Right atrium auricular region (tissue), 2 donors: Measurements from ENCODE around the gene IGSF9. TPM values are rescaled to one million over a fixed set of nuclear protein-coding genes. Genes with fewer than 3 reads are reported as not detected.

Experiments used
- DNase-seq: peaks from one replicate; pipeline ENCODE4 v3.0.0-alpha.2; 2019; ENCODE audit warnings: low spot score
- H3K27ac ChIP-seq, 2 donors: fragments of 200-600 bp; sonication (generic); 1 replicate in 1 of 2; 2 replicates in 1 of 2; pipeline ENCODE4 v1.5.1; 2016 to 2019
- H3K27me3 ChIP-seq, 2 donors: fragments of 200-600 bp; sonication (generic); one replicate each; pipeline versions ENCODE4 v1.5.1 to v1.6.0; 2017 to 2019
- H3K36me3 ChIP-seq: fragments of 200-600 bp; sonication (generic); one replicate; pipeline ENCODE4 v1.5.1; 2016
- H3K4me1 ChIP-seq, 2 donors: fragments of 200-600 bp; sonication (generic); one replicate each; pipeline versions ENCODE4 v1.5.1 to v1.6.0; 2017 to 2019
- H3K4me3 ChIP-seq, 2 donors: fragments of 200-600 bp; sonication (generic); 1 replicate in 1 of 2; 2 replicates in 1 of 2; pipeline ENCODE4 v1.5.1; 2017 to 2019; ENCODE audit warnings: mild to moderate bottlenecking in 1 of 2, moderate library complexity in 1 of 2
- H3K9me3 ChIP-seq, 2 donors: fragments of 200-600 bp; sonication (generic); one replicate each; pipeline ENCODE4 v1.5.1; 2019
- total RNA-seq, 2 donors: library from RNA; depleted of rRNA; stranded (reverse); fragments of >200 nt; gene quantifications; one replicate each; pipeline ENCODE4 v1.1.0, GENCODE V29; 2016
- TF ChIP-seq, protein P1 (sequence below), 2 donors: fragments of 200-600 bp; sonication (generic); IDR thresholded peaks; one replicate each; pipeline ENCODE4 v1.5.1; 2019; ENCODE audit warnings: antibody characterized with exemption in 2 of 2

Gene IGSF9
- total RNA-seq, 2 donors from 2014 or later: 2.0 to 5.4 TPM

DNA sequence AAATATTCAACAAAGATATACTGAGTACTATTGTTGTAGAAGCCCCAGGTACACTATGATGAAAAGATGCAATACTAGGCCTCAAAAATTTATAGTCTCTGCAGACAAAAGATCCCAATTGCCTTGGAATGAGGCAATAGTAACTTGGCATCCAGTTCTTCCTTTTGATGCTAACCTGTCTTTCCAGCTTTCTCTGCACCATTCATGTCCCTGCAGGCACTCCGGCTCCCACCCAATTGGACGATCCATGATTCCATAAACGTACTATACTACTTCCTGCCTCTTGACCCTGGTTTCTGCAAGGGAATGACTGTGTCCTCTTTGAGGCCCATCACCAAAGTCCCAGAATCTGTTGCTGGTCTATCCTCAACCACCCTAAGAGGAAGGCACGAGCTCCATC is 12.1 kb downstream of the IGSF9 start:
- H3K27me3 ChIP-seq: no peaks in the 10 kb centered on the region
- H3K36me3 ChIP-seq: no peaks in the 10 kb centered on the region
- H3K4me3 ChIP-seq: no peak overlapping the region
- H3K9me3 ChIP-seq: no peaks in the 10 kb centered on the region
- DNase-seq: no peak
- TF ChIP-seq, protein P1, sequence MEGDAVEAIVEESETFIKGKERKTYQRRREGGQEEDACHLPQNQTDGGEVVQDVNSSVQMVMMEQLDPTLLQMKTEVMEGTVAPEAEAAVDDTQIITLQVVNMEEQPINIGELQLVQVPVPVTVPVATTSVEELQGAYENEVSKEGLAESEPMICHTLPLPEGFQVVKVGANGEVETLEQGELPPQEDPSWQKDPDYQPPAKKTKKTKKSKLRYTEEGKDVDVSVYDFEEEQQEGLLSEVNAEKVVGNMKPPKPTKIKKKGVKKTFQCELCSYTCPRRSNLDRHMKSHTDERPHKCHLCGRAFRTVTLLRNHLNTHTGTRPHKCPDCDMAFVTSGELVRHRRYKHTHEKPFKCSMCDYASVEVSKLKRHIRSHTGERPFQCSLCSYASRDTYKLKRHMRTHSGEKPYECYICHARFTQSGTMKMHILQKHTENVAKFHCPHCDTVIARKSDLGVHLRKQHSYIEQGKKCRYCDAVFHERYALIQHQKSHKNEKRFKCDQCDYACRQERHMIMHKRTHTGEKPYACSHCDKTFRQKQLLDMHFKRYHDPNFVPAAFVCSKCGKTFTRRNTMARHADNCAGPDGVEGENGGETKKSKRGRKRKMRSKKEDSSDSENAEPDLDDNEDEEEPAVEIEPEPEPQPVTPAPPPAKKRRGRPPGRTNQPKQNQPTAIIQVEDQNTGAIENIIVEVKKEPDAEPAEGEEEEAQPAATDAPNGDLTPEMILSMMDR (IDR thresholded peaks at IDR 0.05): no peak
- H3K4me1 ChIP-seq: peaks cover 0 to 25% of the 10 kb centered on the region in 2 donors
- no peak overlapping the region for H3K27ac ChIP-seq

DNA sequence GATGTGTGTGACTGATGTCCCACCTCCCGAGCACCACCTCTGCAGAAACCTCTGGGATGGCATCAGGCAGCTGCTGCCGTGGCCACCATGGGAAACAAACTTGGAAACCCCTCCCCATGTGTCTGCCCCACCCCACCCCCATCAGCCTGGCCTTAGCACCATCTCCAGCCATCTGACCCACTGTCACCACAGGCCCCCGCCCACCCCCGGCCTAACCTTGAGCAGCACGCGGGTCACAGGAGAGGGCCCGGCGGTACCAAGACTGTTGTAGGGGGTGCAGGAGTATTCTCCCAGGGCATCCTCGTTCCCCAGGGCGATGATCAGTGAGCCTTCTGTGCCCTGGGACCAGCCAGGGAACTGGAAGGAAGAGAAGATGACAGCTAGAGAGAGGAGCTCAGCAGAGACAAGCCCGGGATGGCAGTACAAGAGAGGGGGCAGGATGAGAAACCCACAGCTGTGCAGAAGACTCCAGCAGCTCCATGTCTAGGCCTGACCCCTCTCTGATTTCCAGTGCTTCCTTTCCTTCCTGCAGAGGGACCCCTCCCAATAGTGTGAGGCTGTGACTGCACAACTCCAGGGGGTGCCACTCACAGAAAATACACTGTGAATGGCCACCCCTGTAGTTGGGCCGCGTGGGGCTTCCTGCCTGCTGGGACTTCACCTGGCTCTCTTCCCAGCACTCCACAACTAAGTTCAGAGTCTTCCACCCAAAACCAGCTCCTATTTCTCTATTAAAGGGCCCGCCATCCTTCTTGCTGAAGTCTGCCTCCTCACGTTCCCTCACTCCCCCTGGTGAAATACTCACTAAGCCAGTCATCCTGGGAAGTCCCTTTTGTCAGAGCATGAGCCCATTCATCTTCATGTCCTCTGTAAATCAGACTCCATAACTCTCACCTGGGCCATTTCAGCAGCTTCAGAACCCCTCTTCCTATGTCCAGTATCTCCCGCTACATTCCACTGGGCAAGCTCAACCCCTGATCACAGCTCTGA is 12.8 kb downstream of the IGSF9 start:
- no peaks in the 10 kb centered on the region for H3K36me3 ChIP-seq
- no peaks in the 10 kb centered on the region for H3K27me3 ChIP-seq
- TF ChIP-seq, protein P1 (IDR thresholded peaks at IDR 0.05): no peak
- H3K9me3 ChIP-seq: no peaks in the 10 kb centered on the region
- H3K4me1 ChIP-seq: peaks cover 0 to 18% of the 10 kb centered on the region in 2 donors
- H3K4me3 ChIP-seq: no peak overlapping the region
- no peak for DNase-seq
- H3K27ac ChIP-seq: no peak overlapping the region

DNA sequence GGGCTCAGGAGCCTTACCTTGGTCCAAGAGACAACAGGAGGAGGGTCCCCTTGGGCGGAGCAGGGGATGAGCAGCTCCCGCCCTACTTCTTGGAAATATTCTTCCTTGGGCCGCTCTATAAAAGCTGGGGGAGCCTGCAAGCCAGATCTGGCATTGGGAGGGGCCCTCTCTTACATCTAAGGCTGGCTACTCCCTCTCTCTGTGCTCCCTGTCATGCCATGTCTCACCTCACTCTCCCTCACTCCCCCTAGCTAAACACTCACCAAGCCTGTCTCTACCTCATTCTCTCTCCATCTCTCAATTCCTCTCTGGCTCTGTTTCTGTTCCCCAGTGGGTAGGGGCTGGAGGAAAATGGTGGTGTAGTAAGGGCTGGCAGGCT is 13.6 kb downstream of the IGSF9 start:
- no peaks in the 10 kb centered on the region for H3K36me3 ChIP-seq
- no peaks in the 10 kb centered on the region for H3K9me3 ChIP-seq
- H3K4me1 ChIP-seq: peaks cover 0 to 9% of the 10 kb centered on the region in 2 donors
- no peak for DNase-seq
- no peak overlapping the region for H3K4me3 ChIP-seq
- TF ChIP-seq, protein P1 (IDR thresholded peaks at IDR 0.05): no peak
- H3K27ac ChIP-seq: no peak overlapping the region
- no peaks in the 10 kb centered on the region for H3K27me3 ChIP-seq

DNA sequence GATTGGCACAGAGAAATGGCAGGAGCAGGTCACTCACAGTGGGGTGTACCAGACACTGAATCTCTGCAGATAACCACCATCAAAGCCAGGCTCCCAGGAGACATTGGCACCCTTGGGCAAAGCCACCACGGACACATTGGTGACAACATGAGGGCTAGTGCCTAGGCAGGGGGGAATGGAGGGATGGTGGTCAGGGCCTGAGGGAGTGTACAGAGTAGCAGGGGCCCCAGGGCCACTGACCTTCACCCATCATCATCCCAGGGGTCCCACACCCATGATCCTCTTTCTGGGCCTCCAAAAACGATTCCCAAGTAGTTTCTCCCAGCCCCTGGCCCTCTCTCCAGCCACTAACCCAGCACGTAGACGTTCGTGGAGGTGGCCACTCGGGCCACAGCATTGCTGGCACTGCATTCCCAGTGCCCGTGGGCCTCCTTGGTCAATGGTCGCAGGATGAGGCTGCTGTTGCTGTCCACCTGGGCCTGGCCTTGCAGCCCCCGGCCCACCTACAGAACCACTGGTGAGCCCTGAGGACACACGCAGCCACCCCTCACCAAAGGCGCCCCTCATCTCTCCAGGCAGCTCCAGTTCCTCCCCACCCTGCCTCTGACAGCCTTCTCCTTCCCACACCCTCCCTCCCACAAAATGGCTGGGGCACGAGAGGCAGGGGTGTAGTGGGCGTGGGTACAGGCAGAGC is 14.2 kb downstream of the IGSF9 start:
- Histone ChIP-seq H3K4me3 (no peak overlapping the region), H3K4me1 (peaks cover 0 to 8% of the 10 kb centered on the region in 2 donors), H3K36me3 (no peaks in the 10 kb centered on the region), H3K9me3 (no peaks in the 10 kb centered on the region), H3K27me3 (no peaks in the 10 kb centered on the region), H3K27ac (no peak overlapping the region)
- DNase-seq: no peak
- TF ChIP-seq, protein P1 (IDR thresholded peaks at IDR 0.05): no peak

DNA sequence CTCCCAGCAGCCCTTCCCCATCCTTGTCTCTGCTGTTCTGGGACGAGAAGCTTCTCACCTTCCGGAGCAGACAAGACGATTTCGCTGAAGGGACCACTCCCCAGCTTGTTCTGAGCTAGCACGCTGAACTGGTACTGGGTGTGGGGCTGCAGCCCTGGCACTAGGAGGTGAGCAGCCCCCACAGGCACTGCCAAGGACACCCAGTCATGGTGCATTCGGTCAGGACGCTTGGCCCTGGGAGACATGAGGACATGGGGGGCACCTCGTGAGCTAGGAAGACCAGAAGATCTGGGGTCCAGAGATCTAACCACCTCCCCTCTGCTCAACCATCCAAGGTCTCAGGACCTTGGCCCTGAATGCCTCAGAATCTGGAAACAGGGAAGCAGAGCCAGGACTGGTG is 14.8 kb downstream of the IGSF9 start:
- Histone ChIP-seq H3K4me3 (no peak overlapping the region), H3K9me3 (no peaks in the 10 kb centered on the region), H3K27me3 (no peaks in the 10 kb centered on the region), H3K27ac (no peak overlapping the region), H3K36me3 (no peaks in the 10 kb centered on the region), H3K4me1 (peaks cover 0 to 10% of the 10 kb centered on the region in 2 donors)
- no peak for DNase-seq
- TF ChIP-seq, protein P1 (IDR thresholded peaks at IDR 0.05): no peak
